Gastrocnemius medialis (tissue), 4 donors: ENCODE data around the gene CTXN1. TPM values are rescaled to one million over a fixed set of nuclear protein-coding genes. Genes with fewer than 3 reads are reported as not detected.
"Not testable (repeated sequence)": the region's sequence is repeated elsewhere in the genome, so short reads cannot be mapped to it uniquely, and the experiment has no call there.

ENCODE experiments used
- ATAC-seq, 2 donors: fragments of 150-250 bp; one replicate each; pipeline ENCODE4 v1.9.1; 2016
- DNase-seq, 2 donors: peaks; one replicate each; pipeline ENCODE4 v3.0.0-alpha.2; 2019
- H3K27ac ChIP-seq, 4 donors: fragments of 200-600 bp; sonication (generic); 1 replicate in 1 of 4; 2 replicates in 3 of 4; pipeline ENCODE4 v1.5.1; 2016 to 2018; ENCODE audit warnings: mild to moderate bottlenecking in 2 of 4, moderate library complexity in 1 of 4
- H3K27me3 ChIP-seq, 3 donors: fragments of 200-600 bp; sonication (generic) in 2 of 3; 1 replicate in 1 of 3; 2 replicates in 2 of 3; pipeline versions ENCODE4 v1.5.1 to v1.6.0; 2016 to 2019; ENCODE audit warnings: mild to moderate bottlenecking in 1 of 3, moderate library complexity in 1 of 3
- H3K36me3 ChIP-seq, 2 donors: fragments of 200-600 bp; sonication (generic) in 1 of 2; one replicate each; pipeline ENCODE4 v1.5.1; 2017 to 2018
- H3K4me1 ChIP-seq, 2 donors: fragments of 200-600 bp; sonication (generic) in 1 of 2; one replicate each; pipeline ENCODE4 v1.5.1; 2016 to 2017; ENCODE audit warnings: mild to moderate bottlenecking in 2 of 2
- H3K4me3 ChIP-seq, 4 donors: fragments of 200-600 bp; sonication (generic) in 3 of 4; 1 replicate in 1 of 4; 2 replicates in 3 of 4; pipeline ENCODE4 v1.5.1; 2016 to 2019; ENCODE audit warnings: mild to moderate bottlenecking in 2 of 4
- H3K9me3 ChIP-seq, 3 donors: fragments of 200-600 bp; sonication (generic) in 2 of 3; 1 replicate in 1 of 3; 2 replicates in 2 of 3; pipeline ENCODE4 v1.5.1; 2016 to 2019
- POLR2A ChIP-seq, 2 donors: fragments of 450-650 bp; IDR thresholded peaks; one replicate each; pipeline ENCODE4 v1.6.1; 2017; ENCODE audit warnings: antibody characterized with exemption in 2 of 2, mild to moderate bottlenecking in 2 of 2, moderate library complexity in 2 of 2
- in situ Hi-C, 4 donors: fragments of 200-750 bp; cut with MboI; loops; one replicate each; pipeline versions ENCODE4 v1.15.0 to v1.8.0; 2017; ENCODE audit warnings: low sequenced_read_pairs in 4 of 4
- intact Hi-C: fragments of 100-400 bp; cut with DNase I; formaldehyde crosslinking; loops from one replicate; pipeline ENCODE4 v1.15.1; 2023; ENCODE audit warnings: low total_unique reads
- total RNA-seq, 4 donors: library from RNA; depleted of rRNA; stranded (reverse); fragments of >200 nt; gene quantifications; one replicate each; pipeline versions ENCODE4 v1.1.0 to v1.2.3, GENCODE V29; 2016
- TF ChIP-seq, protein P1 (sequence below), 5 experiments: fragments of 450-650 bp in 3 of 5; fragments of 200-600 bp in 2 of 5; sonication (generic) in 2 of 5; IDR thresholded peaks in 4 of 5; conservative IDR thresholded peaks in 1 of 5; 1 replicate in 4 of 5; 2 replicates in 1 of 5; pipeline ENCODE4 v1.5.1; 2016 to 2019; ENCODE audit warnings: antibody characterized with exemption in 5 of 5, mild to moderate bottlenecking in 3 of 5, moderate library complexity in 3 of 5

Gene CTXN1
- total RNA-seq, 4 donors from 2014 or later: not detected

DNA sequence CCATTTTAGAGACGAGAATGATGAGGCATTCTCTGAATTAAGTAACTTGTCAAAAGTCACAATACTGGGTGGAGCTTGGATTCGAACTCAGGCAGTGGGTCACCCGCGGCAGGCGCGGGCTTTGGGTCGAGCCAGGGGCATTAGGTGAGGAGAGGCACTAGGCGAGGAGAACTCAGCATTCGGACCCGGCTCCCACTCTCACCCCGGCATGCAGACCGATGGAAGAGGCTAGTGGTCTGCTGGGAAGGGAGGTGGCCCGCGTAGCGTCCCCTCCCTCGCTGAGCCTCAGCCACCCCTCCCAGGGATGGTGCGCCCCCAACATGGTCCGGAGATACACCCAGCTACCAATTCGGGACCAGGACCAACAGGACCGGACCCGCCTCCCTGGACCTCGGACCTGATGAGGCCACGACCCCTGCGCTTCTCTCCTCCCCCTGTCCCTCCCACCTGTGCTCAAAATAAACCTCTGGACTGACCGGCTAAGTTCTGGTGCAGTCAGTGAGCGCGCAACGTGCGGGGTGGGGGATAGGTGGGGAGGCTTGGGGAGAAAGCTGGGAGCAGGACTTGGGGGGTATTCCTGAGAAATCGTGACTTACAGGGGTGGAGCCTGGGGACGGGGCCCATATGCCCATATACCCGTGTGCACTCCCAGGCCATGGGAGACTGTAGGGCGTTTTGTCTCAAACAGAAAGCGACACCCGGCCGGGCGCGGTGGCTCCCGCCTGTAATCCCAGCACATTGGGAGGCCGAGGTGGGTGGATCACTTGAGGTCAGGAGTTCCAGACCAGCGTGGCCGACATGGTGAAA lies 7.1 kb downstream of the CTXN1 start:
- peaks cover 21 to 38% of the 10 kb centered on the region in 2 donors for H3K4me1 ChIP-seq
- peaks cover 40 to 49% (median 46%) of the 10 kb centered on the region in 3 donors for H3K27me3 ChIP-seq
- no peak overlapping the region for H3K4me3 ChIP-seq
- intact Hi-C loops: no loop called here
- H3K9me3 ChIP-seq: no peaks in the 10 kb centered on the region
- peaks cover 0 to 11% of the 10 kb centered on the region in 2 donors for H3K36me3 ChIP-seq
- ATAC-seq (no peak), DNase-seq (no peak)
- TF ChIP-seq, protein P1, sequence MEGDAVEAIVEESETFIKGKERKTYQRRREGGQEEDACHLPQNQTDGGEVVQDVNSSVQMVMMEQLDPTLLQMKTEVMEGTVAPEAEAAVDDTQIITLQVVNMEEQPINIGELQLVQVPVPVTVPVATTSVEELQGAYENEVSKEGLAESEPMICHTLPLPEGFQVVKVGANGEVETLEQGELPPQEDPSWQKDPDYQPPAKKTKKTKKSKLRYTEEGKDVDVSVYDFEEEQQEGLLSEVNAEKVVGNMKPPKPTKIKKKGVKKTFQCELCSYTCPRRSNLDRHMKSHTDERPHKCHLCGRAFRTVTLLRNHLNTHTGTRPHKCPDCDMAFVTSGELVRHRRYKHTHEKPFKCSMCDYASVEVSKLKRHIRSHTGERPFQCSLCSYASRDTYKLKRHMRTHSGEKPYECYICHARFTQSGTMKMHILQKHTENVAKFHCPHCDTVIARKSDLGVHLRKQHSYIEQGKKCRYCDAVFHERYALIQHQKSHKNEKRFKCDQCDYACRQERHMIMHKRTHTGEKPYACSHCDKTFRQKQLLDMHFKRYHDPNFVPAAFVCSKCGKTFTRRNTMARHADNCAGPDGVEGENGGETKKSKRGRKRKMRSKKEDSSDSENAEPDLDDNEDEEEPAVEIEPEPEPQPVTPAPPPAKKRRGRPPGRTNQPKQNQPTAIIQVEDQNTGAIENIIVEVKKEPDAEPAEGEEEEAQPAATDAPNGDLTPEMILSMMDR (IDR thresholded peaks at IDR 0.05 in 4 of 5, conservative IDR thresholded peaks at IDR 0.05 in 1 of 5): no peak
- no peak for TF ChIP-seq POLR2A (IDR thresholded peaks at IDR 0.05)
- in situ Hi-C loops: no loop called here
- H3K27ac ChIP-seq: peak overlapping the region in 1 of 4 donors; percentile 92

DNA sequence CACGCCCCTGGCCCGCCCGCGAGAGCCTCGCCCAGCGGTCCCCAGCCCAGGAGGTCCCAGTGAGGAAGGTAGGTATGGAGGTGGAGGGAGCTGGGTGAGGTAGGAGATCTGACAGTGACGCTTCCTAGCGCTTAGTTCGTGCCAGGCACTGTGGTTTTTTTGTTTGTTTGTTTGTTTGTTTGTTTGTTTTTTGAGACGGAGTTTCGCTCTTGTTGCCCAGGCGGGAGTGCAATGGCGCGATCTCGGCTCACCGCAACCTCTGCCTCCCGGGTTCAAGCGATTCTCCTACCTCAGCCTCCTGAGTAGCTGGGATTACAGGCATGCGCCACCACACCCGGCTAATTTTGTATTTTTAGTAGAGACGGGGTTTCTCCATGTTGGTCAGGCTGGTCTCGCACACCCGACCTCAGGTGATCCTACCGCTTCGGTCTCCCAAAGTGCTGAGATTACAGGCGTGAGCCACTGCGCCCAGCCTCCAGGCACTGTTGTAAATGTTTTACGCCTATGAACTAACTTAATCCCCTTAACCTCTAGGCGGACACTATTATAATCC lies 7.8 kb downstream of the CTXN1 start:
- H3K9me3 ChIP-seq, intact Hi-C loops, DNase-seq, ATAC-seq, in situ Hi-C loops: not testable (repeated sequence)
- Histone ChIP-seq H3K27ac (peak overlapping the region in 2 of 4 donors; percentile 43 to 92), H3K4me1 (peaks cover 21 to 38% of the 10 kb centered on the region in 2 donors), H3K27me3 (peaks cover 40 to 49% (median 46%) of the 10 kb centered on the region in 3 donors), H3K4me3 (peak overlapping the region in 3 of 4 donors; percentile 35 to 42 (median 39)), H3K36me3 (peaks cover 0 to 13% of the 10 kb centered on the region in 2 donors)
- TF ChIP-seq, protein P1 (IDR thresholded peaks at IDR 0.05 in 4 of 5, conservative IDR thresholded peaks at IDR 0.05 in 1 of 5): peak in 1 of 5 experiments; percentile 1

DNA sequence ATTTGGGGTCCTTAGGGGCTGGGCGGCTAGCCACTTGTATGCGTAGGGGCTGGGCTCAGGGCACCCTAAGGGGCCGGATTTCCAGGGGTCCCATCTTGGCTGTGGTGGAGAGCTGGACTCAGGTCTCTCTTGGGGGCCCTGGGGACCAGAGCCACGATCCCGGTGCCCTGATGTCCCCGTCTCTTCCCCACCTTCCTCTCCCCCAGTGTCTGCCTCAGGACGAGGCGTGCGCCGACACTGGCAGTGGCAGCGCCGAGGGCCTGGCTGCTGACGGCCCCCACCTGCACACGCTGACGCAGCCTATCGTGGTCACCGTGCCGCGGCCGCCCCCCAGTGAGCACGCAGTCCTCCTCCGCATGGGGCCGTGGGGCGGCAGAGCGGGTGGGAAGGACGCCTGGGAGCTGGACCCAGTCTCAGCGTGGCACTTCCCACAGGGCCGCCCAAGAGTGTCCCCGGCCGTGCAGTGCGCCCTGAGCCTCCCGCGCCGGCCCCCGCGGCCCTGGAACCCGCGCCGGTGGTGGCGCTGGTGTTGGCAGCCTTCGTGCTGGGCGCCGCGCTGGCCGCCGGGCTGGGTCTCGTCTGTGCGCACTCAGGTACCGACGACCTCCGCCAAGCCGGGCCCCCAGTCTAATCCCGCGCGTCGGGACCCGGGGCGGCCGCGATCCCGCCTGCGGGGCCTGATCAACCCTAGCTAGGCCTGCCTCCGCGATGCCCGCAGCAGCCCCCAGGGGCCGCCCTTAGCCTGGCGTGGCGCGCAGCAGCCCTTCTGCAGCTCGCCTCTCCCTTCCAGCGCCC lies 8.5 kb downstream of the CTXN1 start:
- H3K27me3 ChIP-seq: peaks cover 40 to 49% (median 46%) of the 10 kb centered on the region in 3 donors
- H3K27ac ChIP-seq: peak overlapping the region in 2 of 4 donors; percentile 43 to 92
- H3K4me3 ChIP-seq: peak overlapping the region in 3 of 4 donors; percentile 35 to 42 (median 39)
- TF ChIP-seq POLR2A (IDR thresholded peaks at IDR 0.05): no peak
- TF ChIP-seq, protein P1 (IDR thresholded peaks at IDR 0.05 in 4 of 5, conservative IDR thresholded peaks at IDR 0.05 in 1 of 5): peak in 4 of 5 experiments; percentile 19 to 52 (median 36)
- ATAC-seq: no peak
- H3K4me1 ChIP-seq: peaks cover 21 to 38% of the 10 kb centered on the region in 2 donors
- no peak for DNase-seq
- intact Hi-C loops (no loop called here), in situ Hi-C loops (no loop called here)
- no peaks in the 10 kb centered on the region for H3K9me3 ChIP-seq
- H3K36me3 ChIP-seq: peaks cover 0 to 13% of the 10 kb centered on the region in 2 donors

DNA sequence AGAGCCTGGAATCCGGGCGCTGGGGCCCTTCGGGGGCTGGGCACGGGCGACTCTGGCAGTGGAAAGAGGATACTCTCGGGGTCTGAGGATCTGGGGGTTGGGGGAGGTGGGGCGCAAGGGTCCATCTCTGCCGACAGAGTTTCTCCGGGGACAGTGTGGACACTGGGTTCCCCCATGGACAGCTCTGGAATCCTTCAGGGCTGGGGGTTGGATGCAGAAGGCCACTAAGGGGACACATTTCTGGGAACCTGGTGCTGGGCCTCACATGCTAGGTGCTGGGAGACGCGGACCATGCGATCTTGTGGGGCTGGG lies 9.0 kb downstream of the CTXN1 start:
- Histone ChIP-seq H3K27ac (peak overlapping the region in 2 of 4 donors; percentile 43 to 92), H3K4me1 (peaks cover 21 to 35% of the 10 kb centered on the region in 2 donors), H3K36me3 (peaks cover 0 to 15% of the 10 kb centered on the region in 2 donors), H3K4me3 (peak overlapping the region in 2 of 4 donors; percentile 39 to 42), H3K9me3 (no peaks in the 10 kb centered on the region), H3K27me3 (peaks cover 40 to 49% (median 46%) of the 10 kb centered on the region in 3 donors)
- TF ChIP-seq POLR2A (IDR thresholded peaks at IDR 0.05): no peak
- TF ChIP-seq, protein P1 (IDR thresholded peaks at IDR 0.05 in 4 of 5, conservative IDR thresholded peaks at IDR 0.05 in 1 of 5): no peak
- DNase-seq (no peak), ATAC-seq (no peak)
- in situ Hi-C loops (no loop called here), intact Hi-C loops (no loop called here)
